ENCODE measurements around the gene DHRS7B.
A peak's percentile ranks its signal among the peaks of the same experiment; 100 is the strongest.

The DHRS7B gene

GRCh38 chr17:21161498-21162393 is 35.0 kb downstream of the DHRS7B start:
- peak; percentile 67 for DNase-seq (ENCODE audit: low read depth)
- TF ChIP-seq CTCF (conservative IDR thresholded peaks at IDR 0.05; ENCODE audit: low read depth, low read length) = no peak
- H3K4me3 ChIP-seq (ENCODE audit: low read depth, low read length) = no peak overlapping the region

- no peak for DNase-seq (ENCODE audit: low read depth)
- no peak overlapping the region for H3K4me3 ChIP-seq (ENCODE audit: low read depth, low read length)
Observed at GRCh38 chr17:21162394-21162775, 35.6 kb downstream of the DHRS7B start.

GRCh38 chr17:21163101-21163500 is 36.3 kb downstream of the DHRS7B start:
- peak; percentile 5 for TF ChIP-seq CTCF (conservative IDR thresholded peaks at IDR 0.05; ENCODE audit: low read depth, low read length)
- H3K4me3 ChIP-seq (ENCODE audit: low read depth, low read length) = no peak overlapping the region
- DNase-seq (ENCODE audit: low read depth) = no peak

More at GRCh38 chr17:21162394-21162775, 35.6 kb downstream of the DHRS7B start:
- no peak for TF ChIP-seq CTCF (conservative IDR thresholded peaks at IDR 0.05; ENCODE audit: low read depth, low read length)

GRCh38 chr17:21164216-21164615 is 37.5 kb downstream of the DHRS7B start:
- H3K4me3 ChIP-seq (ENCODE audit: low read depth, low read length) = no peak overlapping the region
- peak; percentile 49 for DNase-seq (ENCODE audit: low read depth)
- peak; percentile 42 for TF ChIP-seq CTCF (conservative IDR thresholded peaks at IDR 0.05; ENCODE audit: low read depth, low read length)

GRCh38 chr17:21164620-21165019 is 37.9 kb downstream of the DHRS7B start:
- DNase-seq (ENCODE audit: low read depth) = no peak
- H3K4me3 ChIP-seq (ENCODE audit: low read depth, low read length) = no peak overlapping the region
- TF ChIP-seq CTCF (conservative IDR thresholded peaks at IDR 0.05; ENCODE audit: low read depth, low read length) = no peak

GRCh38 chr17:21165922-21166594 is 39.3 kb downstream of the DHRS7B start:
- no peak overlapping the region for H3K4me3 ChIP-seq (ENCODE audit: low read depth, low read length)
- no peak for TF ChIP-seq CTCF (conservative IDR thresholded peaks at IDR 0.05; ENCODE audit: low read depth, low read length)
- DNase-seq (ENCODE audit: low read depth) = no peak
